GM18508 (cell line): ENCODE measurements around the gene TSN.
A peak's percentile ranks its signal among the peaks of the same experiment; 100 is the strongest.

Source experiments
- ATAC-seq: cut with Tn5 transposase; IDR thresholded peaks from one replicate; pipeline ENCODE4 v1.9.1; 2021; ENCODE audit warnings: moderate number of reproducible peaks; ENCODE audit not compliant: insufficient read depth, unreplicated experiment

The TSN gene

GRCh38 chr2:121740973-121741372 is 14.5 kb upstream of the TSN start:
- ATAC-seq, result no peak

- ATAC-seq, result no peak
Measured at GRCh38 chr2:121741450-121741849, 14.0 kb upstream of the TSN start.

GRCh38 chr2:121746071-121746578 is 9.3 kb upstream of the TSN start:
- no peak for ATAC-seq

- ATAC-seq, result no peak
Measured at GRCh38 chr2:121748202-121748601, 7.2 kb upstream of the TSN start.

GRCh38 chr2:121754851-121755236 is 607 bp upstream of the TSN start:
- ATAC-seq, result peak; percentile 9

GRCh38 chr2:121764681-121765228 is 9.3 kb downstream of the TSN start:
- ATAC-seq, result no peak

GRCh38 chr2:121766624-121767023 is 11.2 kb downstream of the TSN start:
- no peak for ATAC-seq

DNA sequence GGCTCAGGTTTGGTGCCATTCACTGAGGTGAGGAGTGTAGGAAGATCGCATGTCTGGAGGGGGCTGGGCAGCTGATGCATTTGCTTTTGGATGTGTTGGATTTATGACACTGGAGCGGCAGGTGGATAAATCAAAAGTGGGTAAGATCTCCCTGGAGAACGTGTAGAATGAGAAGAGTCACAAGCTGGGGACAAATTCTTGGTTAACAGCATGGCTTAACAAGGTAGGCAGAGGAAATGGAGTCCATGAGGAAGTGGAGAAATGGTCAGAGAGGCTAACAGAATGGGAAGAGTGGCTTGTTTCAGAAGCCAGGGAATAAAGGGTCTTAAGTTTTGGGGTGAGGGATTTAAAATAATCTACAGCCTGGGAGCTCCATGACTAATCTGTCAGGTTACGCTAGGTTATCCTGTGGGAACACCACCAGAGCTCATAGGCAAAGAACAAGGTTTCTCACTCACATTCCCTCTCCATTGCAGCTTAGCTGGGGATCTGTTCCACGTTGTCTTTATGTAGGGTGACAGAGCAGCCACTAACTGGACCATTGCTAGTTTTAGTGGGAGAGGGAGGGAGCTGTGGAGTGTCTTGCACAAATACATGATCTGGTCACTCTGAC is 12.8 kb downstream of the TSN start:
- no peak for ATAC-seq

GRCh38 chr2:121771976-121772742 is 16.7 kb downstream of the TSN start:
- ATAC-seq, result no peak

DNA sequence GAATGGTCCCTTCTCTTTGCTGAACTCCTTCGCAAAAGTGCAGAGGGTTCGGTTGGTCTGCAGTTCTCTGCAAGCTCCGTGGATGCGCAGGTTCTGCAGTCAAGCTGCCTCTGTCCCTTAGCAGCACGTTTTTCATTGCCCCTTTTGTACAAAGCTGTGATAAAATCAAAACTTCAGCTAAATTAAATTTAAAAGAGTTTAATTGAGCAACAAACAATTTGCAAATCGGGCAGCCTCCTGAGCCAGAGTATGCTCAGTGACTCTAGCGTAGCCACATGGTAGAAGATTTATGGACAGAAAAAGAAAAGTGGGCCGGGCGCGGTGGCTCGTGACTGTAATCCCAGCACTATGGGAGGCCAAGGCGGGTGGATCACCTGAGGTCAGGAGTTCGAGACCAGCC is 18.8 kb downstream of the TSN start:
- no peak for ATAC-seq

DNA sequence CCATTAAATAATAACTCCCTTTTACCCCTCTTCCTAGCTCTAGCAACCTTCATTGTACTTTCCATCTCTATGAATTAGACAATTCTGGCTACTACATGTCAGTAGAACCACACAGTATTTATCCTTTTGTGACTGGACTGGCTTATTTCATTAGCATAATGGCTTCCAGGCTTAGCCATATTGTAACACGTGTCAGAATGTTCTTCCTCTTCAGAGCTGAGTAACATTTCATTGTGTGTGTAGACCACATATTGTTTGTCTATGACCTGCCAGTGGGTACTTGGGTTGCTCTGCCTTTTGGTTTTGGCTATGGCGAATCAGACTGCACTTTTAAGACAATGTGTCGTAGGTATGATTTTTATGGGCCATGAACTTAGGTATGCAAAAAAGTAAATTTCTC is 20.9 kb downstream of the TSN start:
- no peak for ATAC-seq

GRCh38 chr2:121776885-121777698 is 21.6 kb downstream of the TSN start:
- no peak for ATAC-seq

DNA sequence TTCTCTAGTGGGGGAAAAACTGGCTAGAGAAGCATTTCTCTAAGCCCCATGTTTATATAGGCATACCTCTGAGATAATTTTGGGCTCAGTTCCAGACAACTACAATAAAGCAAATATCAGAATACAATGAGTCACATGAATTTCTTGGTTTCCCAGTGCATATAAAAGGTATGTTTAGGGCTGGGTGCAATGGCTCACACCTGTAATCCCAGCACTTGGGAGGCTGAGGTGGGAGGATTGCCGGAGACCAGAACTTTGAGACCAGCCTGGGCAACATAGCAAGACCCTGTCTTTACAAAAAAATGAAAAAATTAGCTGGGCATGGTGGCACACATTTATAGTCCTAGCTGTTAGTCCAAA is 22.2 kb downstream of the TSN start:
- ATAC-seq, result no peak

- no peak for ATAC-seq
Measured at GRCh38 chr2:121778741-121779487, 23.5 kb downstream of the TSN start.

GRCh38 chr2:121783180-121783579 is 27.7 kb downstream of the TSN start:
- no peak for ATAC-seq

DNA sequence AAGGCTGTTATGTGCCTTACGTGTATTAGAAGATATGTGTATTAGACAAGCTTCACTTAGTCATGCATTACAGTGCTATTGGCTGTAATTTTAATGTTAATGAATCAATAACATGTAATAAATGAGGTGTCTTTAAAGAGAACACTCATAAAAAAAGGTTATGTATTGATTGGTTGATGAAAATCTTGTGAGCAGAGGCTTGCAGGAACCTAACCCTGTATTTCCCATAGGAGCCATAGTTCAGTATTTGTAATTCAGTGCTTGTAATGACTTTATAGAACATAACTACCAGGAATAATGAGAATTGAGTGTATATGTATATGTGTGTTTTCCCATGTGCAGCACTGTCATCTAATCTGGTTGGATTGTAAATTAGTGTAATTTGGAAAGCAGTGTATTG is 33.2 kb downstream of the TSN start:
- no peak for ATAC-seq

GRCh38 chr2:121790276-121790956 is 35.0 kb downstream of the TSN start:
- ATAC-seq, result no peak

DNA sequence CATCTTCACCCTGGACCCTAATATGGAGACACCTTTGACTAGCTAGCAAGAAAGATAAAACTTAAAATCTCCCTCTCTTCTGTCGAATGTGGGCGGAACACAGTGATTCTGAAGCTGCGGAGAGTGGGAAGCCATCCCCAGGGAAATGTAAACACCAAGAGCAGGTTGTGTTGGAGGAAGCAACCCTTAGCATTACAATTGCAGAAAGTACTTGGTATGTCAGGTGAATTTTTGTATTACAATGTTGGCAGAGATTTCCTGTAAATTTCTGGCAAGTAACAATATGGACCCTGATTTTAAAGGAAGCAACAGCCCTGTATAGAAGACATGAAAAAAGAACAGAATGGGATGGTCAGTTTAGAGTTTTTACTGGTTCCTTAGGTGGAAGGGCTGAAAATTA is 35.8 kb downstream of the TSN start:
- no peak for ATAC-seq

DNA sequence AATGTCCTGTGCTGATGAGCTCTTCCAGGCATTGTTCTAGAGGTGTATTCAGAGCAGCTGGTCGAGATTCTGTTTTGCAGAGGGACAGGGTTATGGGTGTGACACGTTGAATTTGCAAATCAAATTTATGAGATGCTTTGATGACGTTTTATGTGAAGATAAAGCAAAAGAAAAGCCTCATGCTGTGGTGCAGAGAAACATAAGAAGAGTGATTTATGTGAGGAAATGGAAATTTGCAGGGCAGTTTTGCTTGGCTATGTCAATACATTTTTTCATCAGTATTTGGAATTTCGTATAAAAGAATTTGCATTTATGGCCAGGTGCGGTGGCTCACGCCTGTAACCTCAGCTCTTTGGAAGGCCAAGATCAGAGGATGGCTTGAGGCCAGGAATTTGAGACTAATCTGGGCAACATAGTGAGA is 36.4 kb downstream of the TSN start:
- no peak for ATAC-seq

DNA sequence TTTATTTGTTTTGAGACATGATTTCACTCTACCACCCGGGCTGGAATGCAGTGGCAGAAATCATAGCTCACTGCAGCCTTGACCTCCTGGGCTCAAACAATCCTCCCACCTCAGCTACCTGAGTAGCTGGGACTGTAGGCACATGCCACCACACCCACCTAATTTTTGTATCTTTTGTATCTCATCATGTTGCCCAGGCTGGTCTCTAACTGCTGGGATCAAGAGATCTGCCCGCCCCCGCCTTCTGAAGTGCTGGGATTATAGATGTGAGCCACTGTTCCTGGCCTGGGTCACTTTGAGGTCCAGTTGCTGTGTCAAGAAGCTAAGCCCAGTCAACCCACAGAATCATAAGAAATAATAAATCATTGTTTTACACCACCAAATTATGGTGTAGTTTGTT is 38.4 kb downstream of the TSN start:
- ATAC-seq, result no peak
